ENCODE measurements around the gene MARVELD1. TPM values are rescaled to one million over a fixed set of nuclear protein-coding genes. Genes with fewer than 3 reads are reported as not detected.
"Not testable (repeated sequence)": the region's sequence is repeated elsewhere in the genome, so short reads cannot be mapped to it uniquely, and the experiment has no call there.

MARVELD1 gene
- total and polyA plus RNA-seq, 12 donors, result 4.2 to 23.5 (median 10.0) TPM

GRCh38 chr10:97687785-97688781 is 25.4 kb upstream of the MARVELD1 start:
- Histone ChIP-seq H3K27me3 (no peaks in the 10 kb centered on the region), H3K27ac (peak overlapping the region; percentile 90 to 97 (median 95)), H3K4me3 (peak overlapping the region in 1 of 4 donors; percentile 30), H3K36me3 (replicated peaks in 1 of 2) (no peaks in the 10 kb centered on the region), H3K4me1 (replicated peaks in 1 of 2) (peaks cover 46 to 60% of the 10 kb centered on the region in 2 donors), H3K9me3 (replicated peaks in 1 of 3) (no peaks in the 10 kb centered on the region)
- DNase-seq, result peak; percentile 66 to 89 (median 85)
- TF ChIP-seq CTCF (IDR thresholded peaks at IDR 0.05), result no peak
- TF ChIP-seq POLR2A (IDR thresholded peaks at IDR 0.05), result peak in 1 of 2 donors; percentile 71
- WGBS, 4 donors, result 16 to 23% (median 20%) methylated on average over 9 to 14 of the region's 14 CpGs
- intact Hi-C loops (cut with DNase I), result no loop called here

- peak overlapping the region in 4 of 5 donors; percentile 90 to 97 (median 94) for H3K27ac ChIP-seq
- H3K4me3 ChIP-seq, result no peak overlapping the region
- 76 to 100% (median 77%) methylated on average over 2 to 5 of the region's 5 CpGs for WGBS, 4 donors
- no peaks in the 10 kb centered on the region for H3K36me3 ChIP-seq (replicated peaks in 1 of 2)
- H3K4me1 ChIP-seq (replicated peaks in 1 of 2), result peaks cover 36 to 45% of the 10 kb centered on the region in 2 donors
- H3K9me3 ChIP-seq (replicated peaks in 1 of 3), result no peaks in the 10 kb centered on the region
- peak in 3 of 7 donors; percentile 54 to 61 (median 57) for DNase-seq
- intact Hi-C loops (cut with DNase I), result no loop called here
- TF ChIP-seq POLR2A (IDR thresholded peaks at IDR 0.05), result no peak
- no peak for TF ChIP-seq CTCF (IDR thresholded peaks at IDR 0.05)
- H3K27me3 ChIP-seq, result no peaks in the 10 kb centered on the region
Observed at GRCh38 chr10:97689559-97690020, 23.9 kb upstream of the MARVELD1 start.

GRCh38 chr10:97690133-97690532 is 23.4 kb upstream of the MARVELD1 start:
- TF ChIP-seq CTCF (IDR thresholded peaks at IDR 0.05) (no peak), POLR2A (IDR thresholded peaks at IDR 0.05) (no peak)
- peak in 2 of 7 donors; percentile 48 to 66 for DNase-seq
- Histone ChIP-seq H3K27ac (peak overlapping the region in 2 of 5 donors; percentile 94 to 97), H3K36me3 (replicated peaks in 1 of 2) (no peaks in the 10 kb centered on the region), H3K4me3 (no peak overlapping the region), H3K4me1 (replicated peaks in 1 of 2) (peaks cover 30 to 40% of the 10 kb centered on the region in 2 donors), H3K9me3 (replicated peaks in 1 of 3) (no peaks in the 10 kb centered on the region), H3K27me3 (no peaks in the 10 kb centered on the region)
- intact Hi-C loops (cut with DNase I), result no loop called here
- WGBS, 4 donors, result 75 to 86% (median 83%) methylated on average over 3 of the region's 3 CpGs

GRCh38 chr10:97698072-97698655 is 15.4 kb upstream of the MARVELD1 start:
- H3K4me3 ChIP-seq; H3K36me3 ChIP-seq (replicated peaks in 1 of 2); H3K9me3 ChIP-seq (replicated peaks in 1 of 3); H3K27me3 ChIP-seq; H3K4me1 ChIP-seq (replicated peaks in 1 of 2); H3K27ac ChIP-seq; DNase-seq: not testable (repeated sequence)
- 86 to 89% (median 86%) methylated on average over 9 to 11 of the region's 11 CpGs for WGBS, 4 donors
- intact Hi-C loops (cut with DNase I), result loop anchor here in 1 of 2 donors (5.0 kb wide), 1 partner anchor 34 kb away; no protein-coding TSS in a partner anchor
